Measurements from ENCODE around the gene UCHL3. TPM values are rescaled to one million over a fixed set of nuclear protein-coding genes. Genes with fewer than 3 reads are reported as not detected.

UCHL3 gene
- total RNA-seq, 2 experiments from 2014 or later: 34.7 to 49.5 TPM

GRCh38 chr13:75635828-75636435 lies 86.3 kb downstream of the UCHL3 start, which contains the start of gene LMO7:
Gene LMO7 (plus strand): TSS chr13:75636330. CDS start chr13:75636658, 328 bp downstream.
- no TSS peak for BruUV-seq (replicated peaks)
- intact Hi-C loops (cut with micrococcal nuclease; ENCODE audit: unreplicated experiment): loop anchor here (5.0 kb wide), 2 partner anchors 154 to 269 kb away; partner anchors contain the start of gene TBC1D4
- Histone ChIP-seq H3K27ac (ENCODE audit: low read depth, low read length, poor library complexity, severe bottlenecking) (no peak within 1 kb of the TSS), H3K9me3 (ENCODE audit: low read length) (no peaks in the 10 kb centered on the region), H3K36me3 (ENCODE audit: insufficient read depth, low read length) (no peaks in the 10 kb centered on the region), H3K79me2 (ENCODE audit: insufficient read depth, low read depth, low read length) (no peaks in the 10 kb centered on the region), H3K4me1 (ENCODE audit: insufficient read depth, low read length, poor library complexity, severe bottlenecking) (peaks cover 23% of the 10 kb centered on the region), H2AFZ (ENCODE audit: low read length) (peak within 1 kb of the TSS; percentile 96), H4K20me1 (ENCODE audit: insufficient read depth, low read length) (no peaks in the 10 kb centered on the region; the same call in 1 of the 2 replicates), H3K4me2 (ENCODE audit: low read length) (peak within 1 kb of the TSS; percentile 86), H3K4me3 (ENCODE audit: low read depth, low read length, poor library complexity, severe bottlenecking) (peak within 1 kb of the TSS; percentile 71), H3K9me2 (ENCODE audit: insufficient read depth, low read length) (no peaks in the 10 kb centered on the region)
- DNase-seq (ENCODE audit: low spot score): peak; percentile 58
- TF ChIP-seq, protein P1, sequence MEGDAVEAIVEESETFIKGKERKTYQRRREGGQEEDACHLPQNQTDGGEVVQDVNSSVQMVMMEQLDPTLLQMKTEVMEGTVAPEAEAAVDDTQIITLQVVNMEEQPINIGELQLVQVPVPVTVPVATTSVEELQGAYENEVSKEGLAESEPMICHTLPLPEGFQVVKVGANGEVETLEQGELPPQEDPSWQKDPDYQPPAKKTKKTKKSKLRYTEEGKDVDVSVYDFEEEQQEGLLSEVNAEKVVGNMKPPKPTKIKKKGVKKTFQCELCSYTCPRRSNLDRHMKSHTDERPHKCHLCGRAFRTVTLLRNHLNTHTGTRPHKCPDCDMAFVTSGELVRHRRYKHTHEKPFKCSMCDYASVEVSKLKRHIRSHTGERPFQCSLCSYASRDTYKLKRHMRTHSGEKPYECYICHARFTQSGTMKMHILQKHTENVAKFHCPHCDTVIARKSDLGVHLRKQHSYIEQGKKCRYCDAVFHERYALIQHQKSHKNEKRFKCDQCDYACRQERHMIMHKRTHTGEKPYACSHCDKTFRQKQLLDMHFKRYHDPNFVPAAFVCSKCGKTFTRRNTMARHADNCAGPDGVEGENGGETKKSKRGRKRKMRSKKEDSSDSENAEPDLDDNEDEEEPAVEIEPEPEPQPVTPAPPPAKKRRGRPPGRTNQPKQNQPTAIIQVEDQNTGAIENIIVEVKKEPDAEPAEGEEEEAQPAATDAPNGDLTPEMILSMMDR (conservative IDR thresholded peaks at IDR 0.05; ENCODE audit: low read length): no peak
- no peak for TF ChIP-seq EZH2phosphoT487 (IDR thresholded peaks at IDR 0.05; ENCODE audit: borderline replicate concordance, low read depth, low read length)
- ChIA-PET CTCF (ENCODE audit: unreplicated experiment) (no interaction called here), POLR2A (interaction anchor here (0.9 to 2.0 kb wide), 2 partner anchors 13 to 15 kb away, joined by 4 to 5 read pairs; no protein-coding TSS in a partner anchor)

GRCh38 chr13:75636436-75637180 lies 87.0 kb downstream of the UCHL3 start:
- peaks cover 23% of the 10 kb centered on the region for H3K4me1 ChIP-seq (ENCODE audit: insufficient read depth, low read length, poor library complexity, severe bottlenecking)
- TF ChIP-seq, protein P1 (conservative IDR thresholded peaks at IDR 0.05; ENCODE audit: low read length): no peak
- TF ChIP-seq EZH2phosphoT487 (IDR thresholded peaks at IDR 0.05; ENCODE audit: borderline replicate concordance, low read depth, low read length): no peak
- no peak overlapping the region for H3K27ac ChIP-seq (ENCODE audit: low read depth, low read length, poor library complexity, severe bottlenecking)
- DNase-seq (ENCODE audit: low spot score): no peak
- intact Hi-C loops (cut with micrococcal nuclease; ENCODE audit: unreplicated experiment): loop anchor here (5.0 kb wide), 2 partner anchors 154 to 269 kb away; partner anchors contain the start of gene TBC1D4
- H3K9me2 ChIP-seq (ENCODE audit: insufficient read depth, low read length): no peaks in the 10 kb centered on the region
- H3K79me2 ChIP-seq (ENCODE audit: insufficient read depth, low read depth, low read length): no peaks in the 10 kb centered on the region
- peak overlapping the region; percentile 96 for H2AFZ ChIP-seq (ENCODE audit: low read length)
- ChIA-PET POLR2A (interaction anchor here (0.6 to 2.0 kb wide), 2 partner anchors 12 to 51 kb away, joined by 3 to 5 read pairs; no protein-coding TSS in a partner anchor), CTCF (ENCODE audit: unreplicated experiment) (no interaction called here)
- no peaks in the 10 kb centered on the region for H3K36me3 ChIP-seq (ENCODE audit: insufficient read depth, low read length)
- peak overlapping the region; percentile 86 for H3K4me2 ChIP-seq (ENCODE audit: low read length)
- no peaks in the 10 kb centered on the region for H3K9me3 ChIP-seq (ENCODE audit: low read length)
- H4K20me1 ChIP-seq (ENCODE audit: insufficient read depth, low read length): no peaks in the 10 kb centered on the region; the same call in 1 of the 2 replicates
- BruUV-seq (replicated peaks): no TSS peak
- H3K4me3 ChIP-seq (ENCODE audit: low read depth, low read length, poor library complexity, severe bottlenecking): peak overlapping the region; percentile 71
